Gastrocnemius medialis (tissue), 4 donors: ENCODE data around the gene LRTM2. TPM values are rescaled to one million over a fixed set of nuclear protein-coding genes. Genes with fewer than 3 reads are reported as not detected.

Experiments
- ATAC-seq, 2 donors: fragments of 150-250 bp; one replicate each; pipeline ENCODE4 v1.9.1; 2016
- DNase-seq, 2 donors: peaks; one replicate each; pipeline ENCODE4 v3.0.0-alpha.2; 2019
- H3K27ac ChIP-seq, 4 donors: fragments of 200-600 bp; sonication (generic); 1 replicate in 1 of 4; 2 replicates in 3 of 4; pipeline ENCODE4 v1.5.1; 2016 to 2018; ENCODE audit warnings: mild to moderate bottlenecking in 2 of 4, moderate library complexity in 1 of 4
- H3K27me3 ChIP-seq, 3 donors: fragments of 200-600 bp; sonication (generic) in 2 of 3; 1 replicate in 1 of 3; 2 replicates in 2 of 3; pipeline versions ENCODE4 v1.5.1 to v1.6.0; 2016 to 2019; ENCODE audit warnings: mild to moderate bottlenecking in 1 of 3, moderate library complexity in 1 of 3
- H3K36me3 ChIP-seq, 2 donors: fragments of 200-600 bp; sonication (generic) in 1 of 2; one replicate each; pipeline ENCODE4 v1.5.1; 2017 to 2018
- H3K4me1 ChIP-seq, 2 donors: fragments of 200-600 bp; sonication (generic) in 1 of 2; one replicate each; pipeline ENCODE4 v1.5.1; 2016 to 2017; ENCODE audit warnings: mild to moderate bottlenecking in 2 of 2
- H3K4me3 ChIP-seq, 4 donors: fragments of 200-600 bp; sonication (generic) in 3 of 4; 1 replicate in 1 of 4; 2 replicates in 3 of 4; pipeline ENCODE4 v1.5.1; 2016 to 2019; ENCODE audit warnings: mild to moderate bottlenecking in 2 of 4
- H3K9me3 ChIP-seq, 3 donors: fragments of 200-600 bp; sonication (generic) in 2 of 3; 1 replicate in 1 of 3; 2 replicates in 2 of 3; pipeline ENCODE4 v1.5.1; 2016 to 2019
- POLR2A ChIP-seq, 2 donors: fragments of 450-650 bp; IDR thresholded peaks; one replicate each; pipeline ENCODE4 v1.6.1; 2017; ENCODE audit warnings: antibody characterized with exemption in 2 of 2, mild to moderate bottlenecking in 2 of 2, moderate library complexity in 2 of 2
- in situ Hi-C, 4 donors: fragments of 200-750 bp; cut with MboI; loops; one replicate each; pipeline versions ENCODE4 v1.15.0 to v1.8.0; 2017; ENCODE audit warnings: low sequenced_read_pairs in 4 of 4
- intact Hi-C: fragments of 100-400 bp; cut with DNase I; formaldehyde crosslinking; loops from one replicate; pipeline ENCODE4 v1.15.1; 2023; ENCODE audit warnings: low total_unique reads
- total RNA-seq, 4 donors: library from RNA; depleted of rRNA; stranded (reverse); fragments of >200 nt; gene quantifications; one replicate each; pipeline versions ENCODE4 v1.1.0 to v1.2.3, GENCODE V29; 2016
- TF ChIP-seq, protein P1 (sequence below), 5 experiments: fragments of 450-650 bp in 3 of 5; fragments of 200-600 bp in 2 of 5; sonication (generic) in 2 of 5; IDR thresholded peaks in 4 of 5; conservative IDR thresholded peaks in 1 of 5; 1 replicate in 4 of 5; 2 replicates in 1 of 5; pipeline ENCODE4 v1.5.1; 2016 to 2019; ENCODE audit warnings: antibody characterized with exemption in 5 of 5, mild to moderate bottlenecking in 3 of 5, moderate library complexity in 3 of 5

Gene LRTM2
- total RNA-seq, 4 donors from 2014 or later: not detected

DNA sequence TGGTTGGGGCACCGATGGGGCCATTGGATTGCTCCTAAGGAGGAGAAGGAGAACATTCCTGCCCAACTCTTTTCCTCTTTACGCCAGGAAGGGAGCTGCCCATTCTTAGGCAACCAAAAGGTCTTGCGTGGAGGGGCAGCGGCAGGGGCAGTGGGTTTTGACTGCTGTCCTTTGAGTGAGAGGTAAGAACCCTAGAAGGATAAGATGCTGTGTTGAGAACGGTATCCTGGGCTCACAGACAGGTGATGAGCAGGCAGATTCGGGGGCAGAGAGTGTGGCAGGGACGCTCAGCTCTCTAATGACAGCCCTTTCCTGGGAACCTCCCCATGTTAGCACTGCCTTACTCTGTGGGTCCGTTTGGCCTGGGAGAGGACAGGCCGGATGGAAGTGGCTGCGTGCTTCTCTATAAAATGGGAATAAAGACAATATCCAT, 13.2 kb downstream of the LRTM2 start:
- in situ Hi-C loops (no loop called here), intact Hi-C loops (no loop called here)
- H3K27me3 ChIP-seq: peaks cover 0 to 21% (median 9%) of the 10 kb centered on the region in 3 donors

GRCh38 chr12:1834186-1834925, 14.0 kb downstream of the LRTM2 start:
- TF ChIP-seq POLR2A (IDR thresholded peaks at IDR 0.05): no peak
- TF ChIP-seq, protein P1, sequence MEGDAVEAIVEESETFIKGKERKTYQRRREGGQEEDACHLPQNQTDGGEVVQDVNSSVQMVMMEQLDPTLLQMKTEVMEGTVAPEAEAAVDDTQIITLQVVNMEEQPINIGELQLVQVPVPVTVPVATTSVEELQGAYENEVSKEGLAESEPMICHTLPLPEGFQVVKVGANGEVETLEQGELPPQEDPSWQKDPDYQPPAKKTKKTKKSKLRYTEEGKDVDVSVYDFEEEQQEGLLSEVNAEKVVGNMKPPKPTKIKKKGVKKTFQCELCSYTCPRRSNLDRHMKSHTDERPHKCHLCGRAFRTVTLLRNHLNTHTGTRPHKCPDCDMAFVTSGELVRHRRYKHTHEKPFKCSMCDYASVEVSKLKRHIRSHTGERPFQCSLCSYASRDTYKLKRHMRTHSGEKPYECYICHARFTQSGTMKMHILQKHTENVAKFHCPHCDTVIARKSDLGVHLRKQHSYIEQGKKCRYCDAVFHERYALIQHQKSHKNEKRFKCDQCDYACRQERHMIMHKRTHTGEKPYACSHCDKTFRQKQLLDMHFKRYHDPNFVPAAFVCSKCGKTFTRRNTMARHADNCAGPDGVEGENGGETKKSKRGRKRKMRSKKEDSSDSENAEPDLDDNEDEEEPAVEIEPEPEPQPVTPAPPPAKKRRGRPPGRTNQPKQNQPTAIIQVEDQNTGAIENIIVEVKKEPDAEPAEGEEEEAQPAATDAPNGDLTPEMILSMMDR (IDR thresholded peaks at IDR 0.05 in 4 of 5, conservative IDR thresholded peaks at IDR 0.05 in 1 of 5): no peak
- H3K9me3 ChIP-seq: no peaks in the 10 kb centered on the region
- DNase-seq: no peak
- ATAC-seq: no peak
- H3K27ac ChIP-seq: no peak overlapping the region
- H3K4me1 ChIP-seq: no peaks in the 10 kb centered on the region
- no peak overlapping the region for H3K4me3 ChIP-seq
- peaks cover 0 to 21% (median 9%) of the 10 kb centered on the region in 3 donors for H3K27me3 ChIP-seq
- no peaks in the 10 kb centered on the region for H3K36me3 ChIP-seq
- in situ Hi-C loops (no loop called here), intact Hi-C loops (no loop called here)

More for the DNA sequence above, 13.2 kb downstream of the LRTM2 start:
- no peaks in the 10 kb centered on the region for H3K36me3 ChIP-seq
- H3K27ac ChIP-seq: no peak overlapping the region
- no peak for TF ChIP-seq POLR2A (IDR thresholded peaks at IDR 0.05)
- TF ChIP-seq, protein P1 (IDR thresholded peaks at IDR 0.05 in 4 of 5, conservative IDR thresholded peaks at IDR 0.05 in 1 of 5): no peak
- no peaks in the 10 kb centered on the region for H3K9me3 ChIP-seq
- no peak for DNase-seq
- no peaks in the 10 kb centered on the region for H3K4me1 ChIP-seq
- no peak for ATAC-seq
- no peak overlapping the region for H3K4me3 ChIP-seq

GRCh38 chr12:1835211-1836131, 15.1 kb downstream of the LRTM2 start:
- TF ChIP-seq, protein P1 (IDR thresholded peaks at IDR 0.05 in 4 of 5, conservative IDR thresholded peaks at IDR 0.05 in 1 of 5): no peak
- no peak for TF ChIP-seq POLR2A (IDR thresholded peaks at IDR 0.05)
- no peaks in the 10 kb centered on the region for H3K36me3 ChIP-seq

DNA sequence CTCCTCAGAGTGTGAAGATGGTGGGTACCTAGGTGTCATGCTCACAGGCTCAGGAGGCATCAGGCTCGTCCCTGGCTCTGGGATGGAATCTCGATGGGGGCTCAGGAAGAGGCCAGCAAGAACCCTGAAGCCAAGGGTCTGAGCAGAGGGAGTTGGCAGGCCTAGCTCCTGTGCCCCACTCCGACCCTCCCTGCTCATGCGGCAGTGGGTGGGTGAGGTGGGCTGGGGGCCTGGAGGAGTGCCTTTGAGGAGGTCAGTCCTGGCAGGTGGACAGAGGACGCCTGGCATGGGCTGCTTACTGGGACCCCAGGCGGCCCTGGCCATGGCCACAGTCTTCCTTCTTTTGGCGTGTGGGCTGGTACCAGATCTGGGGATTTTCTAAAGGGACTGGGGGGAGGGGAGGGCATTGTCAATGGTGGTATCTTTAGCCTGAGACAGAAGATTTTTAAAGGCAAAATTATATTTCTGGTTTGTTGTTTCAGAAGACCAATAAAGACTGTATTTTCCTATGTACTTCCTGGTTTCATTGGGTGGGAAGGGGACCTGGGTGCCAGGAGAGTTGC, 16.0 kb downstream of the LRTM2 start:
- no peaks in the 10 kb centered on the region for H3K9me3 ChIP-seq
- in situ Hi-C loops: no loop called here
- no peak overlapping the region for H3K4me3 ChIP-seq
- H3K27ac ChIP-seq: no peak overlapping the region
- intact Hi-C loops: no loop called here
- TF ChIP-seq POLR2A (IDR thresholded peaks at IDR 0.05): no peak
- TF ChIP-seq, protein P1 (IDR thresholded peaks at IDR 0.05 in 4 of 5, conservative IDR thresholded peaks at IDR 0.05 in 1 of 5): no peak
- ATAC-seq (no peak), DNase-seq (no peak)
- no peaks in the 10 kb centered on the region for H3K36me3 ChIP-seq
- no peaks in the 10 kb centered on the region for H3K4me1 ChIP-seq
- peaks cover 0 to 21% (median 9%) of the 10 kb centered on the region in 3 donors for H3K27me3 ChIP-seq

More at GRCh38 chr12:1835211-1836131, 15.1 kb downstream of the LRTM2 start:
- Histone ChIP-seq H3K9me3 (no peaks in the 10 kb centered on the region), H3K27me3 (peaks cover 0 to 21% (median 9%) of the 10 kb centered on the region in 3 donors), H3K4me1 (no peaks in the 10 kb centered on the region), H3K4me3 (no peak overlapping the region), H3K27ac (no peak overlapping the region)
- intact Hi-C loops (no loop called here), in situ Hi-C loops (no loop called here)
- ATAC-seq (no peak), DNase-seq (no peak)
